NCI-H1417 treated with DMSO at 0.1 percent for 48 hours (cell line): ENCODE results near the gene FCN3.

ENCODE experiments used
- DNase-seq: peaks from one replicate; lab custom pipeline; 2025; lab: John Stamatoyannopoulos, UW

Gene FCN3

DNA sequence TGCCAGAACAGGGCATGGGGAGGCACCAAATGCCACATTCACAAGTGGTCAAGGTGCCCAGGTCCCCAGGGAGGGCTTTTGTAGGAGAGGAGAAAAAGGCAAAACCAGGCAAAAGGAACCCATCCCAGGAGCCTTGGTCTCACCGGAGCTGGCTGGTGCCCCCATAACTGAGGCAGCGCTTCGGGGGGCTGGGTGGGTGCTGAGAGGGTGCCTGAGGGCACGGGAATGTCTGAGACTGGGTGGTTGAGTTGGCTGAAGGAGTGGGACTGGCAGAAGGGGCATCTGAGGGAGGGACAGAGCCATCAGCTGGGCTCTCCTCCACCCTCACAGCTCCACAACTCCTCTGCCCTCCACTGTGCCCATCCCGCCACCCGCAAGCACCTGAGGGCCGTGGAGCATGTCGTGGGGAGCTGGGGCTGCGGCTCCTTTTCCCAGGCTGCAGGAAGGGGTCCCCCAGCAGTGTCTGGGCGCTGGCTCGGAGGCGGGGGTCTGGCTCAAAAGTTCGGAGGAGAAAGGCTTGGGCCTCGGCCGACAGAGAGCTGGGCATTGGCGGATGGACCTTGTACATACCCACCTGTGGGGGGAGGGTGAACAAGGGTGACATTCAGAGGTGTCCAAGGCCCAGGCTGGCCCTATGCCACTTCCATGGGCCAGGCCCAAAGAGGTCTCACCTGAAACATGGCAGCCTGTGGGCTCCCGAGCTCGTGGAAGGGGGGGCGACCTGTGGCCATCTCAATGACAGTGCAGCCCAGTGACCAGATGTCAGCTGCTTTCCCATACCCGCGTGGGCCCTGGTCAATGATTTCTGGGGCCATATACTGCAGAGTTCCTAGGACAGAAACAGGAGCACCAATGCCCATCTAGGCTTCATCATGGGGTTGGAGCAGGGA is 16.3 kb downstream of the FCN3 start:
- DNase-seq = no peak

DNA sequence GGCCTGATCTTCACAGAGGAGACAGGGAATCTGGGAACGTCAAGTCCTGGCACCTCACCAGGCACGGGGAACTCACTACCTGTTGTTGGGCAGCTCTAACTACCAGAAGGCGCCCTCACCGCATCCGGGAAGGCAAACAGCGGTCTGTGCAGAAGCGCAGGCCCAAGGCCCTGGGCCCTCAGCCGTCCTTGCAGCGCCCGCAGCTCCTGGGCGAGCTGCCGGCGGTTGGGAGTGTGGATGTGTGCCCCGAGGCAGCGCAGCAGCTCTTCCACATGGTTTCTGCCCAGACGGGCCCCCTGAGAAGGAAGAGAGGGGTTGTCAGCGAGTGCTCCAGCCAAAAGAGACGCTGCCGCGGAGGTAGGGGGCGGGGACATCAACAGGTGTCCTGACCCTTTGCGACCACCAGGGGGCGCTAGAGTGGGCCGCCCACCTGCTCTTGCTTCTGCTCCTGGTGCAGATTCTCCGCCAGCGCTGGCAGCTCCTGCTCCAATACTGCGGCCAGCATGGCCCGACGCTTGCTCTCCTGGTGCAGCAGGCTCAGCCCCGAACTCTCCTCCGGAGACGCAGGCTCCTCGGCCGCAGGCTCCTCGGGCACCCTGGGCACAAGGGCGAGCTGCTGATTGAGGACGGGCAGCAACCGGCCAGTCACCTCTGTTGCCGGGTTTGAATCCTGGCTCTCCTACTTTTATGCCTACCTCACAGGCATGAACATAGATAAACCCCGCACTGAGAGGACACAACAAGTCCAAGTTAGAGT is 17.2 kb downstream of the FCN3 start:
- no peak for DNase-seq

- no peak for DNase-seq
These were observed 17.9 kb downstream of the FCN3 start for GRCh38 chr1:27356619-27357280.

GRCh38 chr1:27356277-27356618 is 18.4 kb downstream of the FCN3 start:
- DNase-seq = no peak

- no peak for DNase-seq
These were observed 18.9 kb downstream of the FCN3 start for GRCh38 chr1:27355683-27356082.

DNA sequence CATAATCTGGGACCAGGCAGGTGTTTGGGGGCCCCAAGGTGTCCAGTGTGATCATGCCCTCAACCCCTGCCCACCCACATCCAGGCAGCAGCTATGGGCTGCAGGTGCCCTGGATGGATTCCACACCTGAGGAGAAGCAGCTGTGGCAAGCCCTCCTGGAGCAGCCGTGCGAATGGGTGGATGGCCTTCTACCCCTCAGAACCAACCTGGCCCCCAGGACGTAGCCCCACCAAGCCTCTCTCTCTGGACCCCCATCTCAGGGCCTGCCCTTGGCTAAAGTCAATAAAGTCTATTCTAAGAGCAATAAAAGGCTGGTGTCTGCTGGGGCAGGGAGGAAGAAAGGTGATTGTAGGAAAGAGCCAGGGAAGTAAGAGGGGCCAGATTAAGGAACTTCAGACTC is 21.0 kb downstream of the FCN3 start:
- no peak for DNase-seq

GRCh38 chr1:27353166-27353565 is 21.5 kb downstream of the FCN3 start:
- DNase-seq = no peak

DNA sequence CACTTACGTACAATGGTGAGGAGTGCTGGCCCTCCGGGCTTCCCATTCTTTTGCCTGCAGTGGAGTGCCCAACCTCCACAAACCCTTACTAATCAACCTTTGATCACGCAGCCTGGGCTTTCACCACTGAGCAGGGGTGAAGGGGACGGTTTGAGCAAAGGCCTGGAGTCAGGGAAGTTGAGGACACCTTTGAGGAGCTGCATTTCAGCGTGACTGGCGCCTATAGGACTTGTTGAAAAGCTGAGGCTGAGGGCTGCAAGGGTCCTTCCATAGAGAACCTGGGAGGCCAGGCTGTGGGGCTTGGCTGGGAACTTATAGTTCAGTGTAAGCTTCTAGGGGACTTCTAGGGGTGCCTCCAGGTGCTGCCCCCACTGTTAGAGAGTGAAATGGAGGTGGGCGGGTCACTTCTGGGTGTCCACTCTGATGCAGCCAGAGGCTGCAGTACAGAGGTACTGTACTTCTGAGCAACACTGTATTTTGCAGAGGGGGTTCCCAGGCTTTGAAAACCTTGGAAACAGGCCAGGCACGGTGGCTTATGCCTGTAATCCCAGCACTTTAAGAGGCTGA is 23.0 kb downstream of the FCN3 start:
- DNase-seq = no peak

DNA sequence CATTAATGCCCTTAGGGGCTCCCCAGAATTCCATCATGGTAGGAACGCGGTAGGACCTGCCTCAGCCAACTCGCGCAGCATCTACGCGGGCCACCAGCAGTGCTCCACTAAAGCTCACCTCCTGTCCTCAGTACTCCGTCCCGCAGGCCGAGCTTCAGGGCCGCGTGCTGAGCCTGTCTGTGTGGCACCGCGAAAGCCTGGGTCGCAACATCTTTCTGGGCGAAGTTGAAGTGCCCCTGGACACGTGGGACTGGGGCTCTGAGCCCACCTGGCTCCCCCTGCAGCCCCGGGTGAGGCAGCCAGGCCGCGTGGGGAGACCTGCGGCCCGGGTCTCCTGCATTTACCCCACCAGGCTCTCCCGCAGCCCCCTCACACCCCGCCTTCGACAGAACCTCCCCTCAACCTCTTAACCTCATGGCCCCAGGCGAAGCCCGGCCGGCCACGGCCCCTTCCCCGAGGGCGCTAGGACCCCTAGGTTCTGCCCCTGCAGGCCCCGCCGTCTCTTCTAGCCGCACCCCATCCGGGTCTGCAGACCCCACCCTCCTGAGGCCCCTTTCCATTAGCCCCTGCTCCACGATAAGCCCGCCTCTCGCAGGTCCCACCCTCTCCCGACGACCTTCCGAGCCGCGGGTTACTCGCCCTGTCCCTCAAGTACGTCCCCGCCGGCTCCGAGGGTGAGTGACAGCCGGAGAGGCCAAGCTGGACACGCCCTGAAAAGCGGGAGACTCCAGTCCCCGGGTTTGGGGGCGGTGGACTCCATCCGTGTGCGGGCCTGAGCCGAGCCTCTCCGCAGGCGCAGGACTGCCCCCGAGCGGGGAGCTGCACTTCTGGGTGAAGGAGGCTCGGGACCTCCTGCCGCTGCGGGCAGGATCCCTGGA is 23.7 kb downstream of the FCN3 start:
- no peak for DNase-seq

GRCh38 chr1:27349784-27350662 is 24.6 kb downstream of the FCN3 start:
- no peak for DNase-seq

- DNase-seq = no peak
These were observed 25.5 kb downstream of the FCN3 start for GRCh38 chr1:27348861-27349783.

DNA sequence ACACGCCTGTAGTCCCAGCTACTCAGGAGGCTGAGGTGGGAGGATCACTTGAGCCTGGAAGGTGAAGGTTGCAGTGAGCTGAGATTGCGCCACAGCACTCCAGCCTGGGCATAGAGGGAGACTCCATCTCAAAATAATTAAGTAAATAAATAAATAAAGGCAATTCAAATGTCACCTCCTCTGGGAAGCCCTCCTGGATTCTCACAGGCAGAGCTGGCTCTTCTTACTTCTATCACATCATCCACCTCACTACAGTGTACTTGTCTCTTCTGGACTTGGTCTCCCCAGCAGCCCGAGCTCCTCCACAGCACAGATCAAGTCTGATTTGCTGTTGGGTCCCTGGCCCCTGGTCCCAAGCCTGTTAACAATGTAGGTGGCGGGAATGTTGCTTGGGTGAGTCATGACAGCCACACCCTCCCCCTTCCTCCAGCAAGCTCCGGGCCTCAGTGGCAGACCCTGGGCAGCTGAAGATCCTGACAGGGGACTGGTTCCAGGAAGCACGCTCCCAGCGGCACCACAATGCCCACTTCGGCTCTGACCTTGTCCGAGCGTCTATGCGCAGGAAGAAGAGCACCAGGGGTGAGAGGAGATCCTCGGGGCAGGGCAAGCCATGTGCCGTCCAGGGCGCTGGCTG is 27.5 kb downstream of the FCN3 start:
- DNase-seq = no peak

DNA sequence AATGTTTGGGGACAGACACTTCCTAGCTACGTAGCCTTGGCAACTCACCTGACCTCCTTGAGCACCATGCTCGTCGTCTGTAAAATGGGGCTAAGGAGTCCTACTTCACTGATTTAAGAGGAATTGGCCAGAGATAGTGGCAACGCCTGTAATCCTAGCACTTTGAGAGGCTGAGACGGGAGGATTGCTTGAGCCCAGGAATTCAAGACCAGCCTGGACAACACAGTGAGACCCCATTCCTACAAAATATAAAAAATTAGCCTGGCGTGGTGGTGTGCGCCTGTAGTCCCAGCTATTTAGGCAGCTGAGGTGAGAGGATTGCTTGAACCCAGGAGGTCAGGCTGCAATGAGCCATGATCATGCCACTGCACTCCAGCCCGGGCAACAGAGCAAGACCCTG is 28.3 kb downstream of the FCN3 start:
- no peak for DNase-seq

DNA sequence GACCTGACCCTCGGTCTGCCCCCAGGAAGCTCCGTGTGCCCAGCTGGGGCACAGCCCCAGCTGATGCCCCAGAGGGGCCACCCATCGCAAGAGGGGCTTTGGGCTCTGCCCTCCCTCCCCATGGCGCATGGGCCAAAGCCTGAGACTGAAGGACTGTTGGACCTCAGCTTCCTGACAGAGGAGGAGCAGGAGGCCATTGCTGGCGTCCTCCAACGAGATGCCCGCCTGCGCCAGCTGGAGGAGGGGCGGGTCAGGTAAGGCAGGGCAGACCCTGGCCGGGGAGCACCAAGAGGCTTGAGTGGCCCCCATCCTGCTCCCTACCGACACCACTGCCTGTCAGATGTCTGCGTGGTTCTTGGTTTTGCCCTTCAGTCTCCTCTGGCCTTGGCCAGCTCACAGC is 29.4 kb downstream of the FCN3 start:
- DNase-seq = no peak

DNA sequence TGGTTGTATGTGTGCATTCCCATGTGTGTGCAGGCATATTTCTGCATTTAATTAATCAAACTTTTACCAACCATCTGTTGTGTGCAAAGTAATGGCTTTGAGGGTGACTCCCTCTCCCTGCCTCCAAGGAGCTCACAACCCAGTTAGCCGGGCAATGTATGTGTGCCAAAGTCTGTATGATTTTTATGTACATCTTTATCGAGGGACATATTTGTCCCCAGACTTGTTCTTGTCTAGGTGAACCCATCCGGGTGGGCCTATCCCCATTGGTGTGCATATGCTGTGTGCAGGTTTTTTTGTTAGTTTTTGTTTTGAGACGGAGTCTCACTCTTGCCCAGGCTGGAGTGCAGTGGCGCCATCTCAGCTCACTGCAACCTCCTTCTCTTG is 31.0 kb downstream of the FCN3 start:
- no peak for DNase-seq

GRCh38 chr1:27342778-27343638 is 31.6 kb downstream of the FCN3 start:
- DNase-seq = no peak

DNA sequence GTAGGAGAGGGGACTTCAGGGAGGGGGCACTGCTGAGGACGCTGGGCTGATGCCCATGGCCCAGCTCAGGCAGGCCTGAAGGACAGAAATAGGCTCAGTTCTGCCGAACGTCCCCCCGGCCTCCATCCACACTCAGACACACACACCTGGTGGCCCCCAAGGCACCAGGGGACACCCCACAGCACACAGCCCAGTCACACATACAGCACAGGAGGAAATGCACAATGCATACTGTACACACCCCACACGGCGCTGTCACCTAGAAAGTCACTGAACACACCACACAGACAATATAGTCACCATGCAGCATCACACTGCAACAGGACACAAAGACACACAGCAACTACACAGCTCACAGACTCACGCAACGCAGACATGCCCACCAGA is 32.2 kb downstream of the FCN3 start:
- DNase-seq = no peak
